ENCODE data around the gene CERS5.
"Not testable (repeated sequence)": the region's sequence is repeated elsewhere in the genome, so short reads cannot be mapped to it uniquely, and the experiment has no call there.

Gene CERS5

GRCh38 chr12:50084775-50085614 lies 82.2 kb downstream of the CERS5 start, which contains the start of gene SMARCD1:
SMARCD1 (plus strand) TSS chr12:50085342; CDS start chr12:50085370, 28 bp downstream.
- peak within 1 kb of the TSS; percentile 91 for H4K91ac ChIP-seq (ENCODE audit: low read depth, low read length)
- H3K36me3 ChIP-seq (ENCODE audit: control insufficient read depth in 1 of 2, insufficient read depth in 2 of 2, low read length in 2 of 2): peaks cover 9 to 29% of the 10 kb centered on the region in 2 experiments
- peak within 1 kb of the TSS; percentile 80 for H3K4me2 ChIP-seq (ENCODE audit: low read length)
- H2BK12ac ChIP-seq (ENCODE audit: low read length): no peak within 1 kb of the TSS
- peaks cover 2% of the 10 kb centered on the region for H3K9me3 ChIP-seq (ENCODE audit: insufficient read depth, low read depth, low read length)
- peak within 1 kb of the TSS; percentile 93 for H2AFZ ChIP-seq (ENCODE audit: insufficient read depth, low read length, poor library complexity)
- peak within 1 kb of the TSS; percentile 93 for H3K27ac ChIP-seq (ENCODE audit: low read depth, low read length)
- H3K4me1 ChIP-seq (ENCODE audit: control insufficient read depth in 1 of 2, insufficient read depth in 2 of 2, low read length in 2 of 2): peaks cover 2 to 6% of the 10 kb centered on the region in 2 experiments
- no CpG with 5 or more reads among the region's 69 CpGs for WGBS (ENCODE audit: extremely low coverage, insufficient coverage, insufficient read length)
- H3K23ac ChIP-seq (ENCODE audit: low read length): no peak within 1 kb of the TSS
- peaks cover 2% of the 10 kb centered on the region for H3K79me1 ChIP-seq (ENCODE audit: low read length)
- peak within 1 kb of the TSS; percentile 84 for H3K4ac ChIP-seq (ENCODE audit: low read depth, low read length)
- no peaks in the 10 kb centered on the region for H3K79me2 ChIP-seq (ENCODE audit: control insufficient read depth, insufficient read depth, low read length, poor library complexity)
- peak within 1 kb of the TSS; percentile 57 for H2AK5ac ChIP-seq (ENCODE audit: low read length)
- H2BK120ac ChIP-seq (ENCODE audit: insufficient read depth, low read length, poor library complexity): peak within 1 kb of the TSS; percentile 85
- peak within 1 kb of the TSS; percentile 85 for H3K4me3 ChIP-seq (ENCODE audit: low read depth, low read length)
- H2BK5ac ChIP-seq (ENCODE audit: low read depth, low read length, poor library complexity): peak within 1 kb of the TSS; percentile 85
- H3K27me3 ChIP-seq (ENCODE audit: insufficient read depth, low read length): no peaks in the 10 kb centered on the region
- H4K12ac ChIP-seq (ENCODE audit: low read depth, low read length): peak within 1 kb of the TSS; percentile 82
- H4K8ac ChIP-seq (ENCODE audit: low read depth, low read length): peak within 1 kb of the TSS; percentile 96
- H3K9ac ChIP-seq (ENCODE audit: low read length): peak within 1 kb of the TSS; percentile 89
- peak within 1 kb of the TSS; percentile 94 for H3K14ac ChIP-seq (ENCODE audit: low read length)
- DNase-seq: peak; percentile 72 to 78
- H3K18ac ChIP-seq (ENCODE audit: low read length): peak within 1 kb of the TSS; percentile 84

GRCh38 chr12:50084409-50084774 lies 82.8 kb downstream of the CERS5 start:
- not testable (repeated sequence) for H3K14ac ChIP-seq (ENCODE audit: low read length); H4K8ac ChIP-seq (ENCODE audit: low read depth, low read length); H3K79me1 ChIP-seq (ENCODE audit: low read length); H4K91ac ChIP-seq (ENCODE audit: low read depth, low read length); H3K27ac ChIP-seq (ENCODE audit: low read depth, low read length); H3K27me3 ChIP-seq (ENCODE audit: insufficient read depth, low read length); H3K4me1 ChIP-seq (ENCODE audit: control insufficient read depth in 1 of 2, insufficient read depth in 2 of 2, low read length in 2 of 2); H3K18ac ChIP-seq (ENCODE audit: low read length); H3K9ac ChIP-seq (ENCODE audit: low read length); H3K4ac ChIP-seq (ENCODE audit: low read depth, low read length); H3K23ac ChIP-seq (ENCODE audit: low read length); H3K79me2 ChIP-seq (ENCODE audit: control insufficient read depth, insufficient read depth, low read length, poor library complexity); H2AFZ ChIP-seq (ENCODE audit: insufficient read depth, low read length, poor library complexity); H2AK5ac ChIP-seq (ENCODE audit: low read length); DNase-seq; H2BK120ac ChIP-seq (ENCODE audit: insufficient read depth, low read length, poor library complexity); H3K9me3 ChIP-seq (ENCODE audit: insufficient read depth, low read depth, low read length); H4K12ac ChIP-seq (ENCODE audit: low read depth, low read length); H2BK5ac ChIP-seq (ENCODE audit: low read depth, low read length, poor library complexity); H2BK12ac ChIP-seq (ENCODE audit: low read length)
- Histone ChIP-seq H3K36me3 (ENCODE audit: control insufficient read depth in 1 of 2, insufficient read depth in 2 of 2, low read length in 2 of 2) (peaks cover 6 to 25% of the 10 kb centered on the region in 2 experiments), H3K4me2 (ENCODE audit: low read length) (peak overlapping the region; percentile 51), H3K4me3 (ENCODE audit: low read depth, low read length) (peak overlapping the region; percentile 85)
- no CpG with 5 or more reads among the region's 7 CpGs for WGBS (ENCODE audit: extremely low coverage, insufficient coverage, insufficient read length)

- peaks cover 2 to 6% of the 10 kb centered on the region in 2 experiments for H3K4me1 ChIP-seq (ENCODE audit: control insufficient read depth in 1 of 2, insufficient read depth in 2 of 2, low read length in 2 of 2)
- H3K23ac ChIP-seq (ENCODE audit: low read length): no peak overlapping the region
- H4K8ac ChIP-seq (ENCODE audit: low read depth, low read length): no peak overlapping the region
- H3K14ac ChIP-seq (ENCODE audit: low read length): no peak overlapping the region
- H3K79me1 ChIP-seq (ENCODE audit: low read length): peaks cover 2% of the 10 kb centered on the region
- H4K91ac ChIP-seq (ENCODE audit: low read depth, low read length): no peak overlapping the region
- no peak overlapping the region for H2AFZ ChIP-seq (ENCODE audit: insufficient read depth, low read length, poor library complexity)
- H3K79me2 ChIP-seq (ENCODE audit: control insufficient read depth, insufficient read depth, low read length, poor library complexity): no peaks in the 10 kb centered on the region
- no peak overlapping the region for H3K4me2 ChIP-seq (ENCODE audit: low read length)
- no peak overlapping the region for H3K4ac ChIP-seq (ENCODE audit: low read depth, low read length)
- no peak overlapping the region for H3K27ac ChIP-seq (ENCODE audit: low read depth, low read length)
- H2BK120ac ChIP-seq (ENCODE audit: insufficient read depth, low read length, poor library complexity): no peak overlapping the region
- peaks cover 6 to 17% of the 10 kb centered on the region in 2 experiments for H3K36me3 ChIP-seq (ENCODE audit: control insufficient read depth in 1 of 2, insufficient read depth in 2 of 2, low read length in 2 of 2)
- H2BK12ac ChIP-seq (ENCODE audit: low read length): no peak overlapping the region
- H2BK5ac ChIP-seq (ENCODE audit: low read depth, low read length, poor library complexity): no peak overlapping the region
- H4K12ac ChIP-seq (ENCODE audit: low read depth, low read length): no peak overlapping the region
- H2AK5ac ChIP-seq (ENCODE audit: low read length): no peak overlapping the region
- H3K9ac ChIP-seq (ENCODE audit: low read length): peak overlapping the region; percentile 23
- WGBS (ENCODE audit: extremely low coverage, insufficient coverage, insufficient read length): no CpG with 5 or more reads among the region's 1 CpG
- peaks cover 2% of the 10 kb centered on the region for H3K9me3 ChIP-seq (ENCODE audit: insufficient read depth, low read depth, low read length)
- no peak for DNase-seq
- no peaks in the 10 kb centered on the region for H3K27me3 ChIP-seq (ENCODE audit: insufficient read depth, low read length)
- no peak overlapping the region for H3K18ac ChIP-seq (ENCODE audit: low read length)
- H3K4me3 ChIP-seq (ENCODE audit: low read depth, low read length): no peak overlapping the region
Measured at GRCh38 chr12:50083301-50083700, 83.9 kb downstream of the CERS5 start.

- Histone ChIP-seq H3K79me1 (ENCODE audit: low read length) (peaks cover 2% of the 10 kb centered on the region), H4K12ac (ENCODE audit: low read depth, low read length) (no peak overlapping the region), H3K18ac (ENCODE audit: low read length) (no peak overlapping the region), H3K4me1 (ENCODE audit: control insufficient read depth in 1 of 2, insufficient read depth in 2 of 2, low read length in 2 of 2) (peaks cover 2 to 6% of the 10 kb centered on the region in 2 experiments), H3K4me3 (ENCODE audit: low read depth, low read length) (no peak overlapping the region), H3K36me3 (ENCODE audit: control insufficient read depth in 1 of 2, insufficient read depth in 2 of 2, low read length in 2 of 2) (peaks cover 6 to 13% of the 10 kb centered on the region in 2 experiments), H2BK120ac (ENCODE audit: insufficient read depth, low read length, poor library complexity) (no peak overlapping the region), H2BK5ac (ENCODE audit: low read depth, low read length, poor library complexity) (no peak overlapping the region), H2BK12ac (ENCODE audit: low read length) (no peak overlapping the region), H3K4ac (ENCODE audit: low read depth, low read length) (no peak overlapping the region), H3K23ac (ENCODE audit: low read length) (no peak overlapping the region), H3K14ac (ENCODE audit: low read length) (no peak overlapping the region), H3K9me3 (ENCODE audit: insufficient read depth, low read depth, low read length) (peaks cover 2% of the 10 kb centered on the region), H4K91ac (ENCODE audit: low read depth, low read length) (no peak overlapping the region), H3K4me2 (ENCODE audit: low read length) (no peak overlapping the region), H3K27ac (ENCODE audit: low read depth, low read length) (no peak overlapping the region), H3K79me2 (ENCODE audit: control insufficient read depth, insufficient read depth, low read length, poor library complexity) (no peaks in the 10 kb centered on the region), H2AFZ (ENCODE audit: insufficient read depth, low read length, poor library complexity) (no peak overlapping the region), H3K9ac (ENCODE audit: low read length) (no peak overlapping the region), H3K27me3 (ENCODE audit: insufficient read depth, low read length) (no peaks in the 10 kb centered on the region), H4K8ac (ENCODE audit: low read depth, low read length) (no peak overlapping the region), H2AK5ac (ENCODE audit: low read length) (no peak overlapping the region)
- WGBS (ENCODE audit: extremely low coverage, insufficient coverage, insufficient read length): no CpG with 5 or more reads among the region's 7 CpGs
- no peak for DNase-seq
Measured at GRCh38 chr12:50082644-50083043, 84.5 kb downstream of the CERS5 start.
